ENCODE results near the gene GIT2. TPM values are rescaled to one million over a fixed set of nuclear protein-coding genes. Genes with fewer than 3 reads are reported as not detected.
"Not testable (repeated sequence)": the region's sequence is repeated elsewhere in the genome, so short reads cannot be mapped to it uniquely, and the experiment has no call there.

Gene GIT2
- total and polyA plus RNA-seq, 2 experiments from 2014 or later, result 21.5 to 22.4 TPM

- H3K4me1 ChIP-seq (ENCODE audit: insufficient read depth), result peaks cover 7% of the 10 kb centered on the region
- no peaks in the 10 kb centered on the region for H3K9me3 ChIP-seq (ENCODE audit: low read depth)
- no peak overlapping the region for H3K4me3 ChIP-seq
- peaks cover 2% of the 10 kb centered on the region for H3K36me3 ChIP-seq (replicated peaks; ENCODE audit: insufficient read depth, low read depth)
- no peak overlapping the region for H3K27ac ChIP-seq
- no peaks in the 10 kb centered on the region for H3K79me2 ChIP-seq
- no peaks in the 10 kb centered on the region for H3K27me3 ChIP-seq
- no peak for DNase-seq (ENCODE audit: low spot score)
- WGBS (ENCODE audit: low lambda C conversion rate, missing lambda C conversion rate), result 94% methylated on average over 14 of the region's 14 CpGs
- H2AFZ ChIP-seq, result no peak overlapping the region
- H3K9me2 ChIP-seq (replicated peaks; ENCODE audit: insufficient read depth), result no peaks in the 10 kb centered on the region
- H4K20me1 ChIP-seq (ENCODE audit: insufficient read depth, poor library complexity, severe bottlenecking), result no peaks in the 10 kb centered on the region
- no peak overlapping the region for H3K4me2 ChIP-seq
- TF ChIP-seq EZH2phosphoT487 (IDR thresholded peaks at IDR 0.05; ENCODE audit: low read depth, severe bottlenecking, unreplicated experiment) (no peak), EZH2 (IDR thresholded peaks at IDR 0.05; ENCODE audit: borderline replicate concordance) (no peak), CTCF (IDR thresholded peaks at IDR 0.05; ENCODE audit: poor library complexity) (no peak)
Observed at GRCh38 chr12:109932878-109933503, 63.2 kb downstream of the GIT2 start.

DNA sequence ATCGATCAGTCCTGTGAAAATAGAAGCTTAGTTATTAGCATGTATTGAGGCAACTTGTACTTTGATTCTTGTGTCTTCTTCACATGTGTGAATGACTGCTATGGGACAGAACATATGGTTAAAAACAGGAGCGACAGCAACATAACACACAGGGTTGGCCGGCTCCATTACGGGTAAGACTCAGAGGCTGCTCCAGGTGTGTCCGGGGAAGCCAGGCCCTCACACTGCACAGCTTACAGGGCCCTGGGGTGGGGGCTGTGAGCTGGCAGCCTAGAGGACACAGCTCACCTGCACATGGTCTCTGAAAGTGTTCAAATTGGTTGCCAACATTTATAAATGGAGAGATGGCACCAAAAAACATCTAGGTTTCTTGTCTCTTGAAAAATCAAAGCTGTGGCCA, 65.0 kb downstream of the GIT2 start:
- H3K79me2 ChIP-seq, result no peaks in the 10 kb centered on the region
- no peak overlapping the region for H2AFZ ChIP-seq
- peaks cover 7% of the 10 kb centered on the region for H3K4me1 ChIP-seq (ENCODE audit: insufficient read depth)
- no peaks in the 10 kb centered on the region for H3K9me3 ChIP-seq (ENCODE audit: low read depth)
- H3K4me3 ChIP-seq, result no peak overlapping the region
- 96% methylated on average over 5 of the region's 5 CpGs for WGBS (ENCODE audit: low lambda C conversion rate, missing lambda C conversion rate)
- no peaks in the 10 kb centered on the region for H3K9me2 ChIP-seq (replicated peaks; ENCODE audit: insufficient read depth)
- H4K20me1 ChIP-seq (ENCODE audit: insufficient read depth, poor library complexity, severe bottlenecking), result no peaks in the 10 kb centered on the region
- no peak for TF ChIP-seq EZH2 (IDR thresholded peaks at IDR 0.05; ENCODE audit: borderline replicate concordance)
- no peak for TF ChIP-seq CTCF (IDR thresholded peaks at IDR 0.05; ENCODE audit: poor library complexity)
- no peak for TF ChIP-seq EZH2phosphoT487 (IDR thresholded peaks at IDR 0.05; ENCODE audit: low read depth, severe bottlenecking, unreplicated experiment)
- H3K27ac ChIP-seq, result no peak overlapping the region
- DNase-seq (ENCODE audit: low spot score), result no peak
- H3K27me3 ChIP-seq, result no peaks in the 10 kb centered on the region
- H3K36me3 ChIP-seq (replicated peaks; ENCODE audit: insufficient read depth, low read depth), result no peaks in the 10 kb centered on the region
- no peak overlapping the region for H3K4me2 ChIP-seq

DNA sequence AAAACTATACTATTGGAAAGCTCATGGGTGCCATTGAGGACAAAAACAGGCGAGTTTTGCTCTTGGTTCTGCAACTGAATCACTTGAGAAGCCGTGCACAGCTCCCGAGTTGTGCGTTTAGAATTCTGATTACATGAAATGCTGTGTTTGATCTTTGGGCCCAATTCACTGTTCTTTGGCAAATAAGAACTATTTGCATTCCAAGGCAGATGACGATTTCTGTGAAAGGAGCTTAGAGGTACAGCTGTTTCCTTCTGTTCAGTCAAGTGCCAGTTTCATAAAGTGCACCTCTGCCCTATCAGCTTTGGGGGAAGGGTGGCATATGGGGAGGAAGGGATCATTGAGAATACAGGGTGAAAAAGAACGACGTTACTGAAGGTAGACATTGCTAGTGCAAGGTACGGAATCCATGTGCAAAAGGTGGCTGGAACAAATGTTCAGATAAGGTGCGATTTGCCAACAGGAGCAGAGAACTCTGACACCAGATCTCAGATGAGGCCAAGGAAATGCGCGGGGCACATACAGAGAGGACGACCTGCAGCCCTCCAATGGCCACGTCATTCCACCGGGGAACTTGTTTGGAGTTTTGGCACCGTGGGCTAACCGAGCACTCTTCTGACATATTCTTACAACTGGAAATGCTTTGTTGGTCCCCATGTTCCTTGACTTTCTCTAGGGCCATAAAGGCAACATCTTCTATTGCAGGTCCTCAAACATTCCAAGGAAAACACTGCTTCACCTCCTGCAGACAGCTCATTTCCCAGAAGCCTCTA, 66.0 kb downstream of the GIT2 start:
- Histone ChIP-seq H3K9me2 (replicated peaks; ENCODE audit: insufficient read depth) (no peaks in the 10 kb centered on the region), H3K4me3 (no peak overlapping the region), H3K4me2 (peak overlapping the region; percentile 46), H2AFZ (no peak overlapping the region), H3K9me3 (ENCODE audit: low read depth) (no peaks in the 10 kb centered on the region), H3K4me1 (ENCODE audit: insufficient read depth) (peaks cover 7% of the 10 kb centered on the region), H4K20me1 (ENCODE audit: insufficient read depth, poor library complexity, severe bottlenecking) (no peaks in the 10 kb centered on the region), H3K79me2 (no peaks in the 10 kb centered on the region), H3K27ac (peak overlapping the region; percentile 9), H3K36me3 (replicated peaks; ENCODE audit: insufficient read depth, low read depth) (no peaks in the 10 kb centered on the region), H3K27me3 (no peaks in the 10 kb centered on the region)
- WGBS (ENCODE audit: low lambda C conversion rate, missing lambda C conversion rate), result 82% methylated on average over 16 of the region's 16 CpGs
- no peak for DNase-seq (ENCODE audit: low spot score)
- TF ChIP-seq EZH2 (IDR thresholded peaks at IDR 0.05; ENCODE audit: borderline replicate concordance), result no peak
- no peak for TF ChIP-seq EZH2phosphoT487 (IDR thresholded peaks at IDR 0.05; ENCODE audit: low read depth, severe bottlenecking, unreplicated experiment)
- no peak for TF ChIP-seq CTCF (IDR thresholded peaks at IDR 0.05; ENCODE audit: poor library complexity)

DNA sequence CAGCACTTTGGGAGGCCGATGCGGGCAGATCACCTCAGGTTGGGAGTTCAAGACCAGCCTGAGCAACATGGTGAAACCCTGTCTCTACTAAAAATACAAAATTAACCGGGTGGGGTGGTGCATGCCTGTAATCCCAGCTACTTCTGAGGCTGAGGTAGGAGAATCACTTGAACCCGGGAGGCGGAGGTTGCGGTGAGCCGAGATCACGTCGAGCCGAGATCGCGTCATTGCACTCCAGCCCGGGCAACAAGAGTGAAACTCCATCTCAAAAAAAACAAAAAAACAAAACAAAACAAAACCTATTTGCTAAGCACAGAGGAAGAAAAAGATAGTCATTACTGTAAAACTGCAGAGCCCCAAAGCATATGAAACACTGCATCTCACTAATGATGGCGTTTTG, 66.8 kb downstream of the GIT2 start:
- not testable (repeated sequence) for H4K20me1 ChIP-seq (ENCODE audit: insufficient read depth, poor library complexity, severe bottlenecking); H3K9me2 ChIP-seq (replicated peaks; ENCODE audit: insufficient read depth); H3K9me3 ChIP-seq (ENCODE audit: low read depth); H3K27me3 ChIP-seq; H3K4me3 ChIP-seq; H3K4me1 ChIP-seq (ENCODE audit: insufficient read depth); H2AFZ ChIP-seq; H3K36me3 ChIP-seq (replicated peaks; ENCODE audit: insufficient read depth, low read depth); DNase-seq (ENCODE audit: low spot score); H3K79me2 ChIP-seq
- peak overlapping the region; percentile 46 for H3K4me2 ChIP-seq
- WGBS (ENCODE audit: low lambda C conversion rate, missing lambda C conversion rate), result 93% methylated on average over 14 of the region's 14 CpGs
- peak overlapping the region; percentile 9 for H3K27ac ChIP-seq

Data from hepatocyte (in vitro differentiated cells).